ENCODE results near the gene CRYL1. TPM values are rescaled to one million over a fixed set of nuclear protein-coding genes. Genes with fewer than 3 reads are reported as not detected.

Gene CRYL1
- total and polyA plus RNA-seq, 12 donors, result 10.6 to 68.0 (median 48.1) TPM

DNA sequence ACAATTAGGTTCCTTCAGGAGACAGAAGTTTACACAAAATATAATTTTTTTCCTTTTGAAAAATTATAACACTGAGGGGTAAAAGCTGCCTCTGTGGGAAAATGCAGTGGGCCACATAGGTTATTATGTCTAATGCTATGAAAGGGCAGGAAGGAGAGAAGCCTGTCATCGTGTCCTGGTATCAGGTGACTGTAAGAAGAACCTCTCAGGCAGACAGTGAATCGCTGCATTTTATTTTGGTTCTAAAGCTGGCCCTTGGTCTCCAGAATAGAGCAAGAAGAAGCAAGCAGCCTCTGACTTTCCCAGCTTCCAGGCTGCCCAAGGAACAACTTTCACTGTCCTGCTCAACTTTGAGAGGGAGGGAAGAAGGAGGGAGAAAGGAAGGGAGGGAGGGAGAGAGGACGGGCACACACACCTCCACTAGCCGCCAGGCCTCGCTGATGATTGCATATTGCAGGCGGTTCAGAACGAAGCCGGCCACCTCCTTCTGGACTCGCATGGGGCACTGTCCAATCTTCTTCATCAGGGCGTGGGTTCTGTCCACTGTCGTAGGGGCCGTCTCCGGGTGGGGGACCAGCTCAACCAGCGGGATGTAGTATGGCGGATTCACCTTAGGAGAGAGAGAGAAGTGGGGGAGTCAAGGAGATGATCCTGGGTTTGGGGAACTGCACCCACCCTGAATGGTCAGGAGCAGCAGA, 93.8 kb downstream of the CRYL1 start:
- intact Hi-C loops (cut with DNase I), result no loop called here
- Histone ChIP-seq H3K27me3 (no peaks in the 10 kb centered on the region), H3K36me3 (replicated peaks in 1 of 2) (no peaks in the 10 kb centered on the region), H3K4me1 (replicated peaks in 1 of 2) (no peaks in the 10 kb centered on the region), H3K4me3 (no peak overlapping the region), H3K9me3 (replicated peaks in 1 of 3) (no peaks in the 10 kb centered on the region), H3K27ac (no peak overlapping the region)
- WGBS, 4 donors, result 90 to 95% (median 92%) methylated on average over 15 of the region's 15 CpGs
- no peak for TF ChIP-seq POLR2A (IDR thresholded peaks at IDR 0.05)
- TF ChIP-seq, protein P1, sequence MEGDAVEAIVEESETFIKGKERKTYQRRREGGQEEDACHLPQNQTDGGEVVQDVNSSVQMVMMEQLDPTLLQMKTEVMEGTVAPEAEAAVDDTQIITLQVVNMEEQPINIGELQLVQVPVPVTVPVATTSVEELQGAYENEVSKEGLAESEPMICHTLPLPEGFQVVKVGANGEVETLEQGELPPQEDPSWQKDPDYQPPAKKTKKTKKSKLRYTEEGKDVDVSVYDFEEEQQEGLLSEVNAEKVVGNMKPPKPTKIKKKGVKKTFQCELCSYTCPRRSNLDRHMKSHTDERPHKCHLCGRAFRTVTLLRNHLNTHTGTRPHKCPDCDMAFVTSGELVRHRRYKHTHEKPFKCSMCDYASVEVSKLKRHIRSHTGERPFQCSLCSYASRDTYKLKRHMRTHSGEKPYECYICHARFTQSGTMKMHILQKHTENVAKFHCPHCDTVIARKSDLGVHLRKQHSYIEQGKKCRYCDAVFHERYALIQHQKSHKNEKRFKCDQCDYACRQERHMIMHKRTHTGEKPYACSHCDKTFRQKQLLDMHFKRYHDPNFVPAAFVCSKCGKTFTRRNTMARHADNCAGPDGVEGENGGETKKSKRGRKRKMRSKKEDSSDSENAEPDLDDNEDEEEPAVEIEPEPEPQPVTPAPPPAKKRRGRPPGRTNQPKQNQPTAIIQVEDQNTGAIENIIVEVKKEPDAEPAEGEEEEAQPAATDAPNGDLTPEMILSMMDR (IDR thresholded peaks at IDR 0.05), result no peak
- no peak for DNase-seq

DNA sequence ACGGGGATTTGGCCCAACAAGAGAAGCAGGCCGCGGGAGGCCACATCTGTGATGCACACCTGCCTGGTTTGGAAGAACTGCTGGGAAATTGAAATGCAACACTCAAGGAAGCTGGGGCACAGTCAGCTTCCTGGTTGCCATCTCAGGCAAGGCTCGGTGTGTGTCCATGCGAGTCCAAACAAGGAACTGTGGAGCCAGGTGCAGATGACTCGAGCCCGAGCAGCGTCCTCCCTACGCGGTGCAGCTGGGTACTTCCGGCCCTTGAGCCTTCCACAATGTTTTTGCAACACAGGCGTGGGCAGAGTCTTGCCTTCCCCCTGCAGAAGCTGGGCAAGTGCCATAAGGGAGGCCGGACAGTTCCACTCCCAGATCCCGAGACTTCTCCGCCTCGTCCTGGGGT, 94.6 kb downstream of the CRYL1 start:
- intact Hi-C loops (cut with DNase I), result no loop called here
- WGBS, 4 donors, result 93 to 100% (median 94%) methylated on average over 7 to 16 of the region's 16 CpGs
- DNase-seq, result no peak
- Histone ChIP-seq H3K27me3 (no peaks in the 10 kb centered on the region), H3K9me3 (replicated peaks in 1 of 3) (no peaks in the 10 kb centered on the region), H3K27ac (no peak overlapping the region), H3K36me3 (replicated peaks in 1 of 2) (no peaks in the 10 kb centered on the region), H3K4me1 (replicated peaks in 1 of 2) (no peaks in the 10 kb centered on the region), H3K4me3 (no peak overlapping the region)
- TF ChIP-seq POLR2A (IDR thresholded peaks at IDR 0.05), result no peak

DNA sequence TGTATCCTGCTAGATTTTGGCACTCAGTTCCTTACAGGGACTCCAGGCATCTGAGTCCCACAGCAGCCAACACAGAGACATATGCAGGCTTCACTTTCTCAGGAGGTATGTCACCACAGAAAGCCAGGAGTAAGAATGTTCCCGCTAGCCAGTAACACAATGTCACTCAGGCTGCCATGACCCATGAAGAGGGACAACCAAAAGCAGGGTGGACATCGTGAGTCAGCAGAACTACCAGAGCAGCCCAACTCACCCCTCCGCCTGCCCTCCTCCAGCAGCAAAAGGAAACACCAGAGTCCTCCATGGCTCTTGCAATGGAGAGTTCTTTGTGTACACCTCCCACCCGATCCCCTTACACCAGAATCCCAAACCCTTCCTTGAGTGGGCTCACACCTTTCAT, 95.4 kb downstream of the CRYL1 start:
- no peaks in the 10 kb centered on the region for H3K36me3 ChIP-seq (replicated peaks in 1 of 2)
- WGBS, 4 donors, result 92 to 98% (median 96%) methylated on average over 4 of the region's 4 CpGs
- no peaks in the 10 kb centered on the region for H3K27me3 ChIP-seq
- no peak for DNase-seq
- no peak overlapping the region for H3K27ac ChIP-seq
- no peaks in the 10 kb centered on the region for H3K4me1 ChIP-seq (replicated peaks in 1 of 2)
- no peak for TF ChIP-seq POLR2A (IDR thresholded peaks at IDR 0.05)
- TF ChIP-seq, protein P1 (IDR thresholded peaks at IDR 0.05), result no peak
- intact Hi-C loops (cut with DNase I), result no loop called here
- H3K4me3 ChIP-seq, result no peak overlapping the region
- no peaks in the 10 kb centered on the region for H3K9me3 ChIP-seq (replicated peaks in 1 of 3)

DNA sequence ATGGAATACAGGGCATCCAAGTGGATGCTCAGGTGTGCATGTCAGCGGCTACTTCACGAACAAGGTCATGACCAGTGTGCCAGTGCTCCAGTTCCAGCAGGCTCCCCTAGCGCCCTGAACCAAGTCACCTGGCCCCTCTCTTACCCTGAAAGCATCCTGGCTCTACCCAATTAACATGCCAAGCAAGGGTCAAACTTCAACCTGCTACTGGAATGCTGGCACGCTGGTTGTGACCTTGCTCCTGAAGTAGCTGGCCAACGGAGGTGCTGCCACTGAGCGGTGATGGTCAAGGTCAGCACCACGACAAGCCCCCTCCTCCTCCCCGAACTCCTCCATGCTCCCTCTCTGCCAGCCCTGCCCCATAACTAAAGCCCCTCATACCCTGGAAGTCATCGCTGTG, 96.0 kb downstream of the CRYL1 start:
- H3K9me3 ChIP-seq (replicated peaks in 1 of 3), result no peaks in the 10 kb centered on the region
- WGBS, 4 donors, result 63 to 84% (median 79%) methylated on average over 7 to 9 of the region's 9 CpGs
- no peaks in the 10 kb centered on the region for H3K36me3 ChIP-seq (replicated peaks in 1 of 2)
- DNase-seq, result no peak
- H3K27ac ChIP-seq, result no peak overlapping the region
- no peaks in the 10 kb centered on the region for H3K4me1 ChIP-seq (replicated peaks in 1 of 2)
- intact Hi-C loops (cut with DNase I), result no loop called here
- H3K27me3 ChIP-seq, result no peaks in the 10 kb centered on the region
- TF ChIP-seq, protein P1 (IDR thresholded peaks at IDR 0.05), result no peak
- no peak for TF ChIP-seq POLR2A (IDR thresholded peaks at IDR 0.05)
- H3K4me3 ChIP-seq, result no peak overlapping the region

Measured in adrenal gland (tissue), 12 donors.